Sigmoid colon (tissue), 4 donors: Measurements from ENCODE around the gene ANKMY1.

Experiments used
- POLR2AphosphoS5 ChIP-seq, 4 donors: sonication (generic); formaldehyde crosslinking; IDR thresholded peaks; one replicate each; pipeline ENCODE4 v1.6.1; 2017; ENCODE audit warnings: antibody characterized with exemption in 4 of 4
- TF ChIP-seq, protein P1 (sequence below), 4 experiments: fragments of 450-650 bp in 3 of 4; fragments of 200-600 bp in 1 of 4; IDR thresholded peaks; one replicate each; pipeline ENCODE4 v1.5.1; 2016 to 2019; ENCODE audit warnings: antibody characterized with exemption in 4 of 4, mild to moderate bottlenecking in 3 of 4, moderate library complexity in 2 of 4

DNA sequence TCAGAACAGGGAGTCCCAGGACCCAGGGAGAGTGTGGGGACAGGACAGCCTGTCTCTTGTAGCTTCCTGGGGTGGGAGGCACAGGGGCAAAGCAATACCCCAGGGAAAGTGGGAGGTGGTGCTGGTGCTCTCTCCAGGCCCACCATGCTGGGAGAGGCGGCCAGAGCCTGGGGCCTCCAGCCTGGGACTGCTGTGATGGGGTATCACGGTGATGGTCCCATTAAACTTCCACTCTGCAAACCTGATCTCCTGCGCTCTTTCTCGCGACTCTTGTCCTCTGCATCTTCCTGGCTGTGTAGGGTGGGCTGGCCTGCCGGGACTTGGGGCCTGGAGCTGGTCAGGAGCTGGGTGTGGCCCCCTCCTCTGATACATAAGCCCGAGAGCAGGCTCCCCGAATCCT lies 20.7 kb upstream of the ANKMY1 start:
- no peak for TF ChIP-seq POLR2AphosphoS5 (IDR thresholded peaks at IDR 0.05)
- TF ChIP-seq, protein P1, sequence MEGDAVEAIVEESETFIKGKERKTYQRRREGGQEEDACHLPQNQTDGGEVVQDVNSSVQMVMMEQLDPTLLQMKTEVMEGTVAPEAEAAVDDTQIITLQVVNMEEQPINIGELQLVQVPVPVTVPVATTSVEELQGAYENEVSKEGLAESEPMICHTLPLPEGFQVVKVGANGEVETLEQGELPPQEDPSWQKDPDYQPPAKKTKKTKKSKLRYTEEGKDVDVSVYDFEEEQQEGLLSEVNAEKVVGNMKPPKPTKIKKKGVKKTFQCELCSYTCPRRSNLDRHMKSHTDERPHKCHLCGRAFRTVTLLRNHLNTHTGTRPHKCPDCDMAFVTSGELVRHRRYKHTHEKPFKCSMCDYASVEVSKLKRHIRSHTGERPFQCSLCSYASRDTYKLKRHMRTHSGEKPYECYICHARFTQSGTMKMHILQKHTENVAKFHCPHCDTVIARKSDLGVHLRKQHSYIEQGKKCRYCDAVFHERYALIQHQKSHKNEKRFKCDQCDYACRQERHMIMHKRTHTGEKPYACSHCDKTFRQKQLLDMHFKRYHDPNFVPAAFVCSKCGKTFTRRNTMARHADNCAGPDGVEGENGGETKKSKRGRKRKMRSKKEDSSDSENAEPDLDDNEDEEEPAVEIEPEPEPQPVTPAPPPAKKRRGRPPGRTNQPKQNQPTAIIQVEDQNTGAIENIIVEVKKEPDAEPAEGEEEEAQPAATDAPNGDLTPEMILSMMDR (IDR thresholded peaks at IDR 0.05) = no peak
